CD4-positive, alpha-beta T cell treated with Interleukin-1 beta for 1 hour (primary cell): ENCODE results near the gene CDKAL1.
"Not testable (repeated sequence)": the region's sequence is repeated elsewhere in the genome, so short reads cannot be mapped to it uniquely, and the experiment has no call there.

ENCODE experiments used
- DNase-seq, 2 donors: peaks; one replicate each; pipeline ENCODE4 v3.0.0-alpha.2; 2020 to 2022

CDKAL1 gene

DNA sequence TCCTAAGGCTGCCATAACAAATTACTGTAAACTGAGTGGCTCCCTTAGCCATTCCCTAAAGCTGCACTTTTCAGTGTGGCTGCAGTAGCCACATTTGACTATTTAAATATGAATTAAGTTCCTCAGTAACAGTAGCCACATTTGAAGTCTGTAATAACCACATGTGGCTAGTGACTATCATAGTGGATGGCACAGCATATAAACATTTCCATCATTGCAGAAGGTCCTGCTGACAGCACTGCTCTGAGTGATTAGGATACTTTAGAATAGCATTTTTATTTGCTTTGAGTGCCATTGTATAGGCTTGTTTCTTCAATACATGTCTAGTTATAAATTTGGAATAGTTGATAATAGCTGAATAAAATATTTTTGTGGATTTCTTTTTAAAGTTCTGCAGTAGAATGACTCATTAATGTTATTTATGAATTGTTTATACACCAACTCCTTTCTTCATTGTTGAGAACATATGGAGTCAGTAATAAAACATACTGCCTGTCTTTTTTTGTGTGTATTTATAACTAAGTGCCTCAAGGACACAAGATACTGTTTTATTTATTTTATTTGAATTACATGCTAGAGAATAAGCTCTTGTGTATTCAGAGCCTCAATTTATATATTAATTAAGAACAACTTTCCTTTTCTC, 217.2 kb downstream of the CDKAL1 start:
- DNase-seq, result no peak

DNA sequence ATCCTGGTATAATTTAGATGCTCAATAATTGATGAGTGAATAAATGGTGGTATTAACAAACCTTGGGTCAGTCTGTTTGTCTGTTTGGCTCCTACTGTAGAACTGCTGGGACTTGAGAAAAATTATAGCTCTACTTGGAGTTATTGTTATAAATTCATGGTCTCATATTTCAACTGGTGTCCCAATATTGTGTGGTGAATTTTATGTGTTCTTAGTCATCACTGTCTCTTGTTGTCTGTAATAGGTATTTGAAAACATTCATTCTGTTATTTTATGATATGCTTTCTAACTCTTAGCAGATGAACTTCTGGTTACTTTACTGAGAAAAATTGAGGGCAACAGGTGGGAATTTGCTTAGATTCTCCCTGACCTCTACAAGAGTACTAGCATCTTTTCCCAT, 221.4 kb downstream of the CDKAL1 start:
- no peak for DNase-seq

DNA sequence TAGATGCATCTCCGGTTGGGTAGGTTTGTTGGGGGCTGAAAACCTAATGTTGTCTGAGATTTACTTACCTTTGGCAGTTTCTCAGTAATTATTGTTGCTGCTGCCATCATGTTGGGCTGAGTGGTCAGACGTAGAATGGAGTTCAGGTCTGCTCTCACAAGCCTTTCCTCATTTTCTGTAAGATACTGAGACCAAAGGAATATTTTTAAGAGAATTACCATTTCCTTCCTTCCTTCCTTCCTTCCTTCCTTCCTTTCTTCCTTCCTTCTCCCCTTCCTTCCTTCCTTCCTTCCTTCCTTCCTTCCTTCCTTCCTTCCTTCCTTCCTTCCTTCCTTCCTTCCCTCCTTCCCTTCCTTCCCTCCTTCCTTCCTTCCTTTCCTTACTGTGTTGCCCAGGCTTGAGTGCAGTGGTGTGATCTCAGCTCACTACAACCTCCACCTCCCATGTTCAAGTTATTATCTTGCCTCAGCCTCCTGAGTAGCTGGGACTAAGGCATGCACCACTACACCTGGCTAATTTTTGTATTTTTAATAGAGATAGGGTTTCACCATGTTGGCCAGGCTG, 222.4 kb downstream of the CDKAL1 start:
- DNase-seq, result not testable (repeated sequence)

DNA sequence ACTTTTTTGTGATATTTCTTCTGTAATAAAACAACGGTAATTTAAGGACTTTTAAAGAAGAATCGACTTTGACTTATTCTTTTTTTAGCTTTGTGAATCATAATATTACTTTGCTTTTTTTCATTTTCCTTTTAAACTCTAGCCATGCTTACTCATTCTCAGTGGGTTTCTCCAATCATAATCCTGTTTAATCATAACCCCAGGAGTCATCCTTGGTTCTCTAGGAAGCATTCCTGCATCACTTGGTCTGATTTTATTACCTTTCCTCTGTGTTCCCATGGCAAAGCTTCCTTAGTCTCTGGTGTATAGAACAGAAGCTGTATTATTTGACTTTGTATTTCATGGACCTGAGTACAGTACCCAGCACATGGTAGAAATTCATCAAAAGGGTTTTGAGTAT, 223.5 kb downstream of the CDKAL1 start:
- DNase-seq, result no peak

DNA sequence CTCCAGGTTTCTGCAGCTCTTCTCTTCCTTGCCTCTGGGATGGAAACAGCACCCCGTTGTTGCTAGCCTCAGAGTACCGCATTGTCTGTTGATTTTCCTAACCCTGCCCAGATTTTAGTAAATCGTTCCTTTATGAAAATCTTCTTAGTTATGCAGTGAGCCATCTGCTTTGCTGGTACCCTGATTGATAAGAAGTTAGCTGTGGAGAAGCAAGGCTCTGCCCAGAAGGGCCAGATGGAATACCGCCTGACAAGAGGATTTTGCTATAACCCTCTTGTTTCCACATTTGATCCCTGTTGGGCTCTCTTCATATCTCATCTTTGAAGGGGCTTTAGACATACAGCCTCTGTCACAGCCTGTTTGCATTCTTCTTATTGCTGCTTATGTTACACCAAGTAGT, 229.0 kb downstream of the CDKAL1 start:
- no peak for DNase-seq

DNA sequence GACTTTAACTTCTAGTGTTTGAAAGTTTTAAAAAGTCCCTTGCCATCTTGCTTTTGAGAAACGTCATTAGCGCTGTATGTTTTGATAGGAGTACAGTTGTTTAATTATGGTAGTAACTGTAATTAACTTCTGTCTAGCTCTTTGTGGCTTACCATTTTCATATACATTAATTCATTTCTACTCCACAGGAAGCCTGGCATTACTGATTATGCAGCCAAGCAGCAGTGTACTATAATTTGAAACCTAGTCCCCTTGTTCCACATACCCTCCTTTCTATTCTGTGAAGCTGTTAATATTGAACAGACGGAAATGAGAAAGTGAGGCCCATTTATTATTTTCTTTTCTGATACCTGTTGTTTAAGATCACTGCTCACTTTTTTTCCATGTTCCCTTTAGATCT, 235.4 kb downstream of the CDKAL1 start:
- DNase-seq, result no peak

DNA sequence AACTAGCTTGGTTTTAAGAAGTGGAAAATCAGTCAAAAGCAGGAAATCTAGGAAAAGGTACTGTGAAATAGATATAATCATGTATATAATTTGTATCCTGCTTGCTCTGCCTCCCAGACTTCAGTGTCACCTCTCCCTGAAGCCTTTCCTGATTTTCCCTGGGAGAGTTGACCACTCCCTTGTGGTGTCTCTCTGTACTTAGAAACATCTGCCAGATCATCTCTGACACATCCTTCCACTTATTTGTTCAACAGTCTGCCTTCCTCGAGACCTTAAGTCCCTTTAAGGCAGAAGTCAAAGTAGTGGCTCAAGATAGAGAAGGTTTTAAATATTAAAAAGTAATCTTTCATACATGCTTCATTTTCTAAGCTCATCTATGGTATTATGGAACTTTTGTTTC, 236.5 kb downstream of the CDKAL1 start:
- DNase-seq, result no peak

DNA sequence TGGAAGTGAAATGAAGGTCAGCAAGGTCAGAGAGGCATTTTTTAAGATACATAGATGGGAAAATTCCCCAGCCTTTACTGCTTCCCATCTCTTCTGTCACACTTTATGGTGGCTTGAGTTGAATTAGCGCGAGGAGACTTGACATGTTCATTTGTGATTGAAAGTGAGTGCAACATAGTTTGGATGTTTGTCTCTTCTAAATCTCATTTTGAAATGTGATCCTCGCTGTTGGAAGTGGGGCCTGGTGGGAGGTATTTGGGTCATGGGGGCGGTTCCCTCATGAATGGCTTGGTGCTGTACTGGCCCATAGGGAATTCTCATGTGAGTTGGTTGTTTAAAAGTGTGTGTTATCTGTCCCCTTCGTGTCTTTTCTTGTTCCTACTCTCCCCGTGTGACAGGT, 237.2 kb downstream of the CDKAL1 start:
- DNase-seq, result no peak

DNA sequence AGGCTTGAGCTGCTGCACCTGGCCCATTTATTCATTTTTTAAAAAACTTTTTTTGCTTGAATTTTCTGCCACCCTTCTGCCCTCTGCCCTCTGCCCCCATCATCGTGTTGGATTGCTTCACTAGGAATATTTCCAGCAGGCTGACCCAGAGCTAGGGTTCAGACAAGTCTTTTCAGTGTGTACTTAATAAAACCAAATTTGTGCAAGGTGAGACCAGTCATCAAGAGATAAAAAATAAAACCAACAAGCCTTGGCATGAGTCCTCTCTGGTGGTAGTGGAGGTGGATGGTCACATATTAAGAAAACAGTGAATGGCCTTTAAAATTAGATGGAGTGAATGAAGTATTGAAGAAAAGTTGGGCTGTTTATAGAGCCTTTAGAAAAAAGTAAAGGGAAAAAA, 239.6 kb downstream of the CDKAL1 start:
- no peak for DNase-seq

DNA sequence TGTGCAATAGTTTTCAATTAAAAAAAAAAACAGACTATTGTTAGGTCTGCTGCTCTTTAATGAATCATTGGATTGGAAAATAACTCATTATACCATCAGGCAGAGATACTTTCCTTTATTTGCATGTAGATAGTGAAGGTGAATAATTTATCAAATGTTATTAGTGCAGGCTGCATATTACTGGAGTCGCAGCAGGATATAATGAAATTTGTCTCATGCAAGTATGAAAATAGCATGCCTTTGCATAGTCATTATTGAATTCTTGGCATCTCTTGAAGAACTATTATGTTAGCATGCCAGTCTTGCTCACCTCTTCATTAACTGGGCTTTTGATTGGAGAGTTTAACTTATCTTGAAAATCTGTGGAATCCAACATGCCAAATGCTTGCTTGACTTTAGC, 241.7 kb downstream of the CDKAL1 start:
- no peak for DNase-seq

DNA sequence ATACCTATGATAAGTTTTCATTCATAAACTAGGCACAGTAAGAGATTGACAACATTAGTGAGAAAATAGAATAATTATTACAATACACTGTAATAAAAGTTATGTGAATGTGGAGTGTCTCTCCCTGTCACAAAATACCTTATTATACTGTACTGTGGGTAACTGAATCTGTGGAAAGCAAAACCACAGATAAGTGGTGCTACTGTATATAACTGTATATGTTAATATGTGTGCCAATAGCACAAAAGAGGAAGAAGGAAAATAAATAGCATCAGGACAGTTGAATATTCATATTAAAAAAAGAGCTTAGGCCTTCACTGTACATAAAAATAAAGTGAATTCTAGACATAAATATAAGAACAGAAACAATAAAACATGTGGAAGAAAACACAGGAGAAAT, 243.5 kb downstream of the CDKAL1 start:
- DNase-seq, result no peak

DNA sequence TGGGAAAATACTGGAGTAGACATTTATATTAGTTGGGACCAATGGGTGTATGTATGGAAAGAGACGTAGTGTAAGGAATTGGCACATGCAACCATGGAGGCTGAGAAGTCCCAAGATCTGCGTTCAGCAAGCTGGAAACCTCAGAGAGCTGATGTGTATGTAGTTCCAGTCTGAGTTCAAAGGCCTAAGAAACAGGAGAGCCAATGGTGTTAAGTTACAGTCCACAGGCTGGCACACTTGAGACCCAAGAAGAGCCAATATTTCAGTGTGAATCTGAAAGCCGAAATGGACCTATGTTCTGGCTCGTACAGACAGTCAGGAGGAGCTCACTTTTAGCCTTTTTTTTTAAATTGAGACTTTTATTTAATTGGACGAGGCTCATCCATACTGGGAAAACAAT, 244.2 kb downstream of the CDKAL1 start:
- no peak for DNase-seq

DNA sequence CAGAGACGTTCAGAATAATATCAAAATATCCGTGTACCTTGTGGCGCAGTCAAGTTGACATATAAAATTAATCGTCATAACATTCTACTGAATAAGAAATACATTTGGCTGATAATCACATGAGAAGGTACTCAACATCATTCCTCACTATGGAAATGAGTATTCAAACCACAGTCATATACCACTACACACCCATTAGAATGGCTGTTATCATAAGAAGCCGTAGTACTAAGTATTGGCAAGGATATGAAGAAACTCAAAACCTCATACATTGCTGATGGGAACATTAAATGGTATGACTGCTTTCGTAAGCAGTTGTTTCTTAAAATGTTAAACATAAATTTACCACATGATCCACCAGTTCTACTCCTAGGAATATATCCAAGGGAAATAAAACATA, 244.7 kb downstream of the CDKAL1 start:
- DNase-seq, result no peak

DNA sequence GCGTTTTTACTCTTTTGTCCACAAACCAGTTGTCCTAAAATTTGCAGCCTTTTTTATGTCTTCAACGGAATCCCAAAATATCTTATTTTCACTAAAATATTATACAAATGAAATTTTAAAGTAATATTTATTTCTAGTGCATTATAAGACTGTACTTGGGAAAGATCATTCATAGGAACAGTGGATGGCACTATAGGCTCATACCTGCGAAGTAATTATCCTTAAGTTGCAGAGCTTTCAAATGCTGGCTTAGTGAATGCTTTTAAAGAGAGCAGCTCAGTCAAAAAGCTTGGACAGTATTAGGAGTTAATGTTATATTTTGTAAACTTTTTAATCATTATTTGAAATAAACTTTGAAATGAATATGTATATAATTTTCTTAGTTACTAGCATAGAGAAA, 254.9 kb downstream of the CDKAL1 start:
- no peak for DNase-seq

DNA sequence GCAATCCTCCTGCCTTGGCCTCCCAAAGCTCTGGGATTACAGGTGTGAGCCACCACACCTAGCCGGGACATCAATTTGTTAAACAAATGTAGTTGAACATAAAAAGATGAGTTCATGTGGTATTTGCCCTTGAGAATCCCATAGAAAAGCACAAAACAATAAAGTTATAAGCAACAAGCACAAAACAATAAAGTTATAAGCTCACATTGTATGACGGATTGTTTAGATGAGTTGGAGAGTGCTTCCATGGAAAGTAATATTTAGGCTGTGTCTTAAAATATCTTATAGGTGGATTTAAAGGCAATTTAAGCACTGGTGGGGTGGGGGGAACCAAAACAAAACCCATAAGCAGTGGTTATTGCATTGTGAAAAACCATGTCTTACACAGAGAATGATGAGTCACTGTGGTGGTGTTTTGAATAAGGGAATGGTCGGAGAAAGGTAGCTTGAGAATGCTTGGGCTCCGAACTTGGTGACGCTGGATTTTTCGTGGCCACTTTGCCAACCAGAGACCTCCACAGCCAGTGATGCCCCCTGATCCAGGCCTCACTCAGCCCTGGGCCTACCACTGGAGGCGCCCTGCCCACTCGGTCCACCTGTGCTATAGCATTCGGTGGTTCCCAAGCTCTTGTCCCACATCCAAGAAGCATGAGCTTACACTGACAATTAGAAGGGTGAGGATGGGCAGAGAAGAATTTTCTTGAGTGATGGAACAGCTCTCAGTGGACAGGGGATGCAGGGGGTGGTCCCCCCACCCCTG, 256.0 kb downstream of the CDKAL1 start:
- no peak for DNase-seq

DNA sequence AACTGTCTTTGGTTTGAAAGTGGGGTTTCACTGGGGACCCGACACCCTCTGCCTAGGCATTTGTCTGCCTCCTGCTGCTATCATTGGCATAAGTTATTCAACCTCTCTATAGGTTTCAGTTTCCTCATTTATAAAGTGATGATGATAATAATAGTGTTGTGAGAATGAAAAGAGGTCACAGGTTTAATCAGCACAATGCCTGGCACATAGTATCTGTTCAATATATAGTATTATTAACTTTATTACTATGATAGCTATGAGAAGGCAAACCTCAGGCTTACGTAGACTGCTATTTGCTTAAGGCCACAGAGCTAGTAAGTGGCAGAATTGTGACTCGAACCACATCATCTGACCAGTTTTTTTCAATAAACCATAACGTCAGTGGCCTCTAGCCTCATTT, 256.8 kb downstream of the CDKAL1 start:
- no peak for DNase-seq

DNA sequence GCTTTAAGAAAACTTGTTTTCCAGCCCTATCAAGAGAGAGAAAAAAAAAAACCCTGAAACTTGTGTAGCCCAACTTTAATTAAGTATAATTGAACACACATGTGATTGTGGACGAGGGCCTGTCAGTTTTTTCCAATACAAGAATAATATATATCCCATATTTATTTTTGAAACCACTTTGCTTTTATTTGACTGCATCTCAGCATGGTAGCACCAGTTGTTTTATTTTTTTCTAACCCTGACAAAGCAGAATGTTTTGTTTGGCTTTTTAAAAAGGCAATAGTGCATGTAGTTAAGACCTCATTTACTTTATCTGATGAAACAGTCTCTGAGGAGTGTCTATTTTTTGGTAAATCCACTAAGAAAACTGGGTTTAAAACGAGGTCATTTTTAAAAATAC, 257.7 kb downstream of the CDKAL1 start:
- DNase-seq, result no peak

DNA sequence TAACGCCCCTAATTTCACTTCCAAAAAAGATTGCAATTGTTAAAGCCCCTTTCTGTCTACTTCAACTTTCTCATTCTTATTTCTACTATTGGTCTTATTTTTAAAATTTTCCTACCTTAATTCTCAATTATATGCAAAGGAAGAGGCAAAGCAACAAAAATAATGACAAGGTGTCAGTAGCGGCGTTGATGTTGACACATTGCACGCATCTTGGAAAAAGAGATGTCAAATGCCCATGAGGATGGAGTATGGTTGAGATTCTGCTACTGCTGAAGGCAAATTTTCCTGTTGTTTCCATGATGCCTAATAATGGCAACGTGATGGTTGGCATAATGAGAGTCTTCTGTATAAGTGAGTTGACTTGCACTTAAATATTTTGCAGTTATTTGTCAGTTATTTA, 258.9 kb downstream of the CDKAL1 start:
- DNase-seq, result no peak

DNA sequence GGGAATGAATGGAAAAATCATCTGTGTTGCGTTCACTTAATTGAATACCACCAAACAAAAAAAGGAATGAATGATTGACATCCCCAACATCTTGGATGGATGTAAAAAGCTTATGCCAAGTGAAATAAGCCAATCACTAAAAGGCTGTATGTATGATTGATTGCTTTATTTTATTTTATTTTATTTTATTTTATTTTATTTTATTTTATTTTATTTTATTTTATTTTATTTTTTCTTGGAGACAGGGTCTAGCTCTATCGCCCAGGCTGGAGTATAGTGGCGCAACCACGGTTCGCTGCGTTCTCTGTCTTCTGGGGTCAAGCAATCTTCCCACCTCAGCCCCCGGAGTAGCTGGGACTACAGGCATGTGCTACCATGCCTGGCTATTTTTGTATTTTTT, 263.3 kb downstream of the CDKAL1 start:
- no peak for DNase-seq

DNA sequence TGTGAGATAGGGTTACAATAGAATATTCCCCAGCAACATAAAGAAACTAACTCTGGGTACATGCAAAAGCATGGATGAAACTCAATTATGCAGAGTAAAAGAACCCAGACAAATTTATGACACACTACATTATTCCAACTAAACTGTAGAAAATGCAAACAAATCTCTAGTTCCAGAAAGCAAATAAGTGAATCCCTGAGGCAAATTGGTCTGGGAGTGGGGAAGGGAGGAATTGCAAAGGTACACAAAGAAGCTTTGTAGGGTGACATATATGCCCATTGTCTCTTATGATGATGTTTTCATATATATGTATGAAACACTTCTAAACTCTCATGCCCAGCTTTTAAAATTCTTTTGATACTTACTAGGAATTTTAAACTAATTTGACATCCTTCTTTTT, 266.0 kb downstream of the CDKAL1 start:
- DNase-seq, result no peak

DNA sequence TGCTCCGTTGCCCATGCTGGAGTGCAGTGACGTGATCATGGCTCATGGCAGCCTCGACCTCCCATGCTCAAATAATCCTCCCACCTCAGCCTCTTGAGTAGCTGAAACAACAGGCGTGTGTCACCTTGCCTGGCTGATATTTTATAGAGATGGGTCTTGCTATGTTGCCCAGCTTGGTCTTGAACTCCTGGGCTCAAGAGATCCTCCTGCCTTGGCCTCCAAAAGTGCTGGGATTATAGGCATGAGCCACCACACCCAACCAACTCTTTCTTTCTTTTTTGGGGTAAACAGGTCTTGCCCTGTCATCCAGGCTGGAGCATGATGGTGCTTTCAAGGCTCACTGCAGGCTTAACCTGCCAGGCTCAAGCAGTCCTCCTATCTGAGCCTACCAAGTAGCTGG, 266.4 kb downstream of the CDKAL1 start:
- DNase-seq, result no peak

DNA sequence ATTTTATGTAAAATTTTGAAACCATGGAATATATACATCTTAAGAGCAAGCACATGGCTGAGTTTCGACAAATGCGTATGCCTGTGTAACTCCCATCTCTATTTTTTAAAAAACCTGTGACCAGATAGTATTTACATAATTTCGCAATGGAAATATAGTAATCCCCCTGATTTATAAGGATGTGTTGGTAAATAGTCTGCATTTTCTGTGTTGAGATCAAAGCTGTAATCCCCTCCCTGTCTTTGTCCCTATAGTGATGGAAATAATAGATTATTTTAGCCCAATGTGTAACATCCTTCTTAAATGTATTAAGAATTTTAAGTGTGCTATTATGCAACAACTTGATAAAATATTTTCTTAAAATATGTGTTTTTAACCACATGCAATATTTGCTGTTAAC, 267.3 kb downstream of the CDKAL1 start:
- DNase-seq, result no peak

DNA sequence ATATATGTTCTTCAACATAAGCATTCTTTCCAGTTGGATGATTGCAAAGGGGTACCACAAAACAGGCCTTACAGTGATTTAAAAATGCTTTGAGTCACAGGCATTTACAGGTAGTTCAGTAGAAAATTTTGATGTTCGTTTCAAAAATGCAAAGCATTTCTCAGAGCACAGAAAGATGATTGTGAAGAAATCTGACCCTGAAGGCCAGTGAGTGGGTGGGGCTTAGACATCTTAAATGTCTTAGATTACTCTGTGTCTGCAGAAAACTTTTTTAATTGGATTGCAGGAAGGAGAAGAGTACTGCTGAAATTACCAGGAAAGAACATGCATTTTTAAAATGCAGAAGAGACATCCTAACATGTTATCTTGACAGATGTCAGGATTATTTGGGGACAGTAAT, 268.3 kb downstream of the CDKAL1 start:
- no peak for DNase-seq

DNA sequence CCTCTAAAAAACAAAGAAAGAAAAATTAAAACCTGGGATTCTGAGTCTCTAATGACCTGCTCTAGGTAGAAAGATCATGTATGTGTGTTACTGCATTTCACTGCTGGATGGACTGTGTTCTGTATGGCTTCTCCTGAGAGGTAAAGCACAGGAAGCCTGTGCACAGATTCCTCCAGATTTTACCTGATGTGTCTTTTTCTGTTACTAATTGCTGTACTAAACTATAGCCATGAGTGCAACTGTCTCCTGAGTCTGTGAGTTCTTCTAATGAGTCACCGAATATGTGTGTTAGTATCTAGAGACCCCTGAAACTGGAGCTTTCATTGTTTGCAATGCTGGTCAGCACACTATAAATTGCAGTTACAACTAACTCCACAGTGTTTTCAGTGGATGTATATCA, 270.8 kb downstream of the CDKAL1 start:
- no peak for DNase-seq

DNA sequence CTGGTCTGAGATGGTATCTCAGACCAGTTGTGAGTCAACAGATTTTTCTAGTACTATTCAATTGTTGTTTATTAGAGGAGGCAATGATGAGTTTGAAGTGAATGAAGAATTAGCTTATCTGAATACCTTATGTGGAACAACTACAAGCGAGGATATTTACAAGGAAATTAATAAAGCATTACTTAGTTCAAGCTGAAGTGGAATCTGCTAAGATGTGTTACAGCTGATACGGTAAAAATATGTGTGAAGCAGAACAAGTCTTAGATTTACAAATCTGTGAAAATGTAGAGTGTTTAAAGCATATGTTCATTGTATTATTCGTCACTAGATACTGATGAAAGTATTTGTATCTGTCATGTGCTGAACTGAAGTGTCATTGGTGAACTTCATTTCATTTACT, 272.4 kb downstream of the CDKAL1 start:
- DNase-seq, result no peak
